Measurements from ENCODE around the gene PSG5.

DNA sequence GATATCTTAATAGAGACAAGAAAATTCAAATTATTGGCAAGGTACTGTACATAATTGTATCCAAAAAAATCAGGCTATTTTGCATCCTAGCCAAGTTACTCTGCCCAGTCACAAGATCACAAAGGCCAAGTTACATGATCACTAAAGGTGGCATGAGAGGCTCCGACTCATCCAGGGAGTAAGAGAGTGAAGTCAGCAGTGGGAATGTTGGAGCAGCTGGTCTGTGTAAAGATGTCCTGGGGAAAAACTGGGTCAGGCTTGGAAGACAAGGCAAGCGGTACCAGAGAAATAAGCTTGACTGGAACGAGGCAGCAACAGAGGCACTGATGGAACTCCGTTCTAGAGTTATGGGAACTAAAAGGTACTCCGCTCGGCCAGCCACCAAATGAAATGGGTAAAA, 53.6 kb downstream of the PSG5 start:
- TF ChIP-seq, protein P1, sequence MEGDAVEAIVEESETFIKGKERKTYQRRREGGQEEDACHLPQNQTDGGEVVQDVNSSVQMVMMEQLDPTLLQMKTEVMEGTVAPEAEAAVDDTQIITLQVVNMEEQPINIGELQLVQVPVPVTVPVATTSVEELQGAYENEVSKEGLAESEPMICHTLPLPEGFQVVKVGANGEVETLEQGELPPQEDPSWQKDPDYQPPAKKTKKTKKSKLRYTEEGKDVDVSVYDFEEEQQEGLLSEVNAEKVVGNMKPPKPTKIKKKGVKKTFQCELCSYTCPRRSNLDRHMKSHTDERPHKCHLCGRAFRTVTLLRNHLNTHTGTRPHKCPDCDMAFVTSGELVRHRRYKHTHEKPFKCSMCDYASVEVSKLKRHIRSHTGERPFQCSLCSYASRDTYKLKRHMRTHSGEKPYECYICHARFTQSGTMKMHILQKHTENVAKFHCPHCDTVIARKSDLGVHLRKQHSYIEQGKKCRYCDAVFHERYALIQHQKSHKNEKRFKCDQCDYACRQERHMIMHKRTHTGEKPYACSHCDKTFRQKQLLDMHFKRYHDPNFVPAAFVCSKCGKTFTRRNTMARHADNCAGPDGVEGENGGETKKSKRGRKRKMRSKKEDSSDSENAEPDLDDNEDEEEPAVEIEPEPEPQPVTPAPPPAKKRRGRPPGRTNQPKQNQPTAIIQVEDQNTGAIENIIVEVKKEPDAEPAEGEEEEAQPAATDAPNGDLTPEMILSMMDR (IDR thresholded peaks at IDR 0.05; ENCODE audit: low read length) = no peak
- no peak for TF ChIP-seq EZH2 (IDR thresholded peaks at IDR 0.05; ENCODE audit: borderline replicate concordance, low read length)
